OCI-LY7 (cell line): ENCODE measurements around the gene PHACTR4.

Source experiments
- EZH2phosphoT487 ChIP-seq: fragments of 200-600 bp; sonication (generic); IDR thresholded peaks from 2 replicates; pipeline ENCODE4 v1.6.1; 2018; ENCODE audit warnings: low read depth, borderline replicate concordance, mild to moderate bottlenecking, mixed run types, antibody characterized with exemption, low read length, moderate library complexity, mixed read lengths
- TF ChIP-seq, protein P1 (sequence below): fragments of 200-600 bp; sonication (generic); conservative IDR thresholded peaks from 2 replicates; pipeline ENCODE4 v1.5.1; 2014; ENCODE audit warnings: mild to moderate bottlenecking, antibody characterized with exemption, low read length, moderate library complexity, mixed read lengths

DNA sequence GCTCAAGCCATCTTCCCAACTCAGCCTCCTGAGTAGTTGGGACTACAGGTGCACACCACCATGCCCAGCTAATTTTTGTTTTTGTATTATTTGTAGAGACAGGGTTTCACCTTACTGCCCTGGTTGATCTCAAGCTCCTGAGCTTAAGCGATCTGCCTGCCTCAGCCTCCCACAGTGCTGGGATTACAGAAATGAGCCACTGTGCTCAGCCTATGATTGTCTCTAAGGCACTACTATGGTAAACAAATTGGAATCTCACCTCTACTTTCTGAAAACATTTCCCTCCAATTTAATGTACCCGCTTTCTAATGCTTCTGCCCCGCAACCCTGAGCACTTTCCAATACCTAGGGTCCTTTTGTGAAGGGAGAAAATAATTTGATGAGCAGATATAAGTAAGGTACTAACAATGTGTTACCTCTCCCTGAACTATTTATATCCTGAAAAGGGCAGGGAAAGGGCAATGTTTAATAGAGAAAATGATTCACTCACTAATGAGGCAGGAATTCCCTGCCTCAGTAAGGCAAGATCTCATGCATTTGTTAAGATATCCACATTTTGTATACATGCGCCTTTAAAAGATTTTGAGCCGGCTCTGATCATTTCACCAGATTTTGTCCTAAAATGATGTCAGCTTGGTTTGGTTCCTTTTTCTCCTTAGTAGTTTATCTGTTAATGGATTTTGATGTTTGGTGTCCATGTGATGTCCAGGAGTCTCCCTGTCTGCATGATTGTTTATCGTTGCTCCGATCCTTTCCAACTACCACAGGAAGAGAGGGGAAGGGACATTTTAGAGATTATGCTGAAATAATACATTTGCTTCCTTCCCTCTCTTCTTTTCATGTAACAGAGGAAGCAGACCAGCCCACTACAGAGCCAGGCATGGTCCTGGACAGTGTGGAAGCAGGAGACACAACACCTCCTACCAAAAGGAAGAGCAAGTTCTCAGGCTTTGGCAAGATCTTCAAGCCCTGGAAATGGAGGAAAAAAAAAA lies 89.0 kb downstream of the PHACTR4 start:
- TF ChIP-seq, protein P1, sequence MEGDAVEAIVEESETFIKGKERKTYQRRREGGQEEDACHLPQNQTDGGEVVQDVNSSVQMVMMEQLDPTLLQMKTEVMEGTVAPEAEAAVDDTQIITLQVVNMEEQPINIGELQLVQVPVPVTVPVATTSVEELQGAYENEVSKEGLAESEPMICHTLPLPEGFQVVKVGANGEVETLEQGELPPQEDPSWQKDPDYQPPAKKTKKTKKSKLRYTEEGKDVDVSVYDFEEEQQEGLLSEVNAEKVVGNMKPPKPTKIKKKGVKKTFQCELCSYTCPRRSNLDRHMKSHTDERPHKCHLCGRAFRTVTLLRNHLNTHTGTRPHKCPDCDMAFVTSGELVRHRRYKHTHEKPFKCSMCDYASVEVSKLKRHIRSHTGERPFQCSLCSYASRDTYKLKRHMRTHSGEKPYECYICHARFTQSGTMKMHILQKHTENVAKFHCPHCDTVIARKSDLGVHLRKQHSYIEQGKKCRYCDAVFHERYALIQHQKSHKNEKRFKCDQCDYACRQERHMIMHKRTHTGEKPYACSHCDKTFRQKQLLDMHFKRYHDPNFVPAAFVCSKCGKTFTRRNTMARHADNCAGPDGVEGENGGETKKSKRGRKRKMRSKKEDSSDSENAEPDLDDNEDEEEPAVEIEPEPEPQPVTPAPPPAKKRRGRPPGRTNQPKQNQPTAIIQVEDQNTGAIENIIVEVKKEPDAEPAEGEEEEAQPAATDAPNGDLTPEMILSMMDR = no peak
- TF ChIP-seq EZH2phosphoT487 = no peak
